Ramos (cell line): Measurements from ENCODE around the gene NCBP2.

Source experiments
- in situ Hi-C: fragments of 300-500 bp; cut with MboI; formaldehyde crosslinking; loops from one replicate; pipeline ENCODE4 v1.14.3; 2022; ENCODE audit warnings: low sequenced_read_pairs; ENCODE audit not compliant: unreplicated experiment

NCBP2 gene

GRCh38 chr3:196942226-196942914 is at the start of gene NCBP2:
NCBP2 (minus strand) TSS chr3:196942528; CDS start chr3:196942503, 25 bp downstream.
- in situ Hi-C loops, result no loop called here

GRCh38 chr3:196991581-196992460 is 49.5 kb upstream of the NCBP2 start:
- in situ Hi-C loops, result no loop called here

- in situ Hi-C loops, result no loop called here
Observed at GRCh38 chr3:196990601-196991007, 48.3 kb upstream of the NCBP2 start.

DNA sequence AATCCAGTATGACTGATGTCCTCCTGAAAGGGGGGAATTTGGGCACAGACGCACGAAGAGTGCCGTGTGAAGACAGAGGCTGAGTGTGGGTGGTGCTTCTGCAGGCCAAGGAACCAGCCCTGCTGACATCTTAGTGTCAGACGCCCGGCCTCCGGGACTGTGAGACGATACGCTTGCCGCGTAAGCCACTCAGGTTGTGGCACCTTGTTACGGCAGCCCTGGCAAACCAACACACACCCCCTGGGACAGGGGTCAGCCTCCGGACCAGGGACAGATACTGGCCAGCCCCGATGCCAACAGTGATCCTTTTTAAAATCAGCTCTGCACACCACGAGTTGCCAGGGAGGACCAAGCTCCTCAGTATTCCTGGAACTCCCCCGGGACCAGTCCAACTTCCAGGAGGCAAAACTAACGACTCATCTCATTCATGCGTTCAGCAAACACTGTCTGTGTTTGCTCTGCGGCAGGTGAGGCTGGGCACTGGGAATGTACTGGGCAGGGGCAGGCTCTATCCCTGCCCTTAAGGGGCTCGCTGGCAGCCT is 47.5 kb upstream of the NCBP2 start:
- in situ Hi-C loops, result no loop called here

DNA sequence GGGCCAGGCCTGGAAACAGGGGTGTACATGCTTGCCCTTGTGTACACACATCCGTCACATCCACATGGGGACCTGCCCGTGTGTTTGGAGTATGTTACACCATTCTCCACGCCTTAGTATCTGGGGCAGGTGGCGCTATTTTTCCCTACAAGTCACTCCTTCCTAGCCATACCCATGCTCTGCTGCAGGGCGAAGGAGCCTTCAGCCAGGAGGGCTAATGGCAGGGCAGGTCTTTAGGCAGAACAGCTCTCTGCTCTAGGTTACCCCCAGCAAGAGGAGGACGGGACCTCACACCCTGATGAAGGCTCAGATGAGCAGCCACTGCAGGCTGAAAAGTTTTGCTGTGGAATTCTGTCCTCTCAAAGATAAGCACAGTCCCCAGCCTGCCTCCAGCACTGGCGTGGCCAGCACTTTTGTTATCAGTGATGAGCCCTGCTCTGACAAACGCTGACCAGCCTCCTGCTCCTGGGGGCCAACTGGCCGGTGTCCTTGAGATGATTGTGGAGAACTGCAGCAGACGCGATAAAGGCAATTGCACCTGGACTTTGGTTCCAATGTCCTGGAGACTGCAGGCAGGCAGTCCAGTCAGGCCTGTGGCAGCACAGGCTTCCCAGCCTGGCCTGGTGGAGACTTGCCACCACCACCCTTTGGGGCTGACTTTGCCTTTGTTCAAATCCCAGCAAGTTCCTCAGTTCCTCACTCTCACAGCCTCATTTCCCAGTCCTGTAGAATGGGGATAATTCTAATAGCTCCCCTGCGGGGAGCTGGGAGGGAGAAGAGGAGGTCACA is 46.1 kb upstream of the NCBP2 start:
- in situ Hi-C loops, result no loop called here

GRCh38 chr3:196987022-196987421 is 44.7 kb upstream of the NCBP2 start:
- in situ Hi-C loops, result no loop called here

- in situ Hi-C loops, result no loop called here
Observed at GRCh38 chr3:196985954-196986885, 43.9 kb upstream of the NCBP2 start.

- in situ Hi-C loops, result no loop called here
Observed at GRCh38 chr3:196985298-196985697, 43.0 kb upstream of the NCBP2 start.

- in situ Hi-C loops, result no loop called here
Observed at GRCh38 chr3:196983186-196983585, 40.9 kb upstream of the NCBP2 start.

DNA sequence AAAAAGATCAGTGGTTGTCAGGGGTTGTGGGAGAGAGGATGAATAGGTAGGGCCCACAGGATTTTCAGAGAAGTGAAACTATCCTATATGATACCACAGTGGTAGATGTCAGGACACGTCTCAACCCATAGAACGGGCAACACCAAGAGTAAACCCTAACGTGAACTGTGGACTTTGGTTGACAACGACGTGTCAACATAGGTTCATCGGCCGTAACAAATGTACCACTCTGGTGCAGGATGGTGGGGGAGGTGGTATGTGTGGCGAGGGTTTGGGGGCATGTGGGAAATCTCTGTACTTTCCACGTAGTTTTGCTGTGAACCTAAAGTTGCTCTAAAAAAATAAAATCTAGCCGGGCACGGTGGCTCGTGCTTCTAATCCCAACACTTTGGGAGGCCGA is 39.3 kb upstream of the NCBP2 start:
- in situ Hi-C loops, result no loop called here

- in situ Hi-C loops, result no loop called here
Observed at GRCh38 chr3:196979545-196979944, 37.2 kb upstream of the NCBP2 start.

GRCh38 chr3:196976941-196977340 is 34.6 kb upstream of the NCBP2 start:
- in situ Hi-C loops, result no loop called here

GRCh38 chr3:196975349-196975748 is 33.0 kb upstream of the NCBP2 start:
- in situ Hi-C loops, result no loop called here

DNA sequence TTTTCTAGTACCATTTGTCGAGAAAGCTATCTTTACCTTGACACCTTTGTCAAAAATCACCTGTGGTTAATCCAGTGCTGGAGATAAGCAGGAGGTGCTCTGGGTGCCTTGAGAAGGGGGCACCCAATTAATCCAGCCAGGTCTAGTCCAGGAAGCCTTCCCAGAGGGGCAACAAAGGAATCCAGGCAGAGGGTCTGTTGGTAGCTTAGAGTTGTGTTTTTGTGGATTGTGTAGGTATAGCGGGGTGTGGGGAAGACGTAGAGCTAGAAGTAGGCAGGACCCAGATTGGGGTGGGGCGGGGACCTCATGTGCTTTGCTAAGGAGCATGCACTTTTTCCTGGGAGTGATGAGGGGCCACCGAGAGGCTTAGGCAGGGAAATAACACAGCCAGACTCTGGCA is 32.3 kb upstream of the NCBP2 start:
- in situ Hi-C loops, result loop anchor here (5.0 kb wide), 1 partner anchor 367 kb away; no protein-coding TSS in a partner anchor

GRCh38 chr3:196971094-196971698 is 28.9 kb upstream of the NCBP2 start:
- in situ Hi-C loops, result loop anchor here (5.0 kb wide), 1 partner anchor 364 kb away; no protein-coding TSS in a partner anchor

DNA sequence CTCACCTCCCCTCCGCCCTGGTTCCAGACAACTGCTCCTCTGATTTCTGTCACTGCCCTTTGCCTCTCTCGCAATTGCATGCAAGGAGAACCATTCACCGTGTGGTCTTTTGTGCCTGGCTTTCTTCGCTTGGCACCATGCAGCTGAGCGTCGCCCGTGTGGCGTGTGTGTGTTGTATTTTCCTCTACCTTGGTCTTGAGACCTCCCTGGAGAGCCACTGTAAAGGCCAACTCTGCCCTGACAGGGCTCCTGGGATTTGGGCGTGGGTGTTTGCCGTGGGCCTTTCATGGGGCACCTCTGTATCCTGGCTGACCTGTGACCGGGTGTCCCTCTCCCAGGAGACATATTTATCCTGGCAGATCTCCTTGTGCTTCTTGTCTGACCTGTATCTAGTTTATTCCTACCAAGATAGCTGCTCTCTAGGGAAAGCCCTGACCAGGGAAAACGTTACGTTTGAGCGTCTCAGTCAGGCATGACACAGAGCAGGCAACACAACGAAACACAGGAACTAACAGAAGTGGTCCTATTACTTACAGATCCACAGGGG is 28.3 kb upstream of the NCBP2 start:
- in situ Hi-C loops, result loop anchor here (5.0 kb wide), 1 partner anchor 363 kb away; no protein-coding TSS in a partner anchor

- in situ Hi-C loops, result loop anchor here (5.0 kb wide), 1 partner anchor 363 kb away; no protein-coding TSS in a partner anchor
Observed at GRCh38 chr3:196969660-196970546, 27.6 kb upstream of the NCBP2 start.
